Peyer's patch (tissue), 4 donors: ENCODE measurements around the gene DAW1.

Experiments used
- CTCF ChIP-seq, 6 experiments: fragments of 450-650 bp in 4 of 6; fragments of 200-600 bp in 2 of 6; sonication (generic) in 1 of 6; IDR thresholded peaks; one replicate each; pipeline ENCODE4 v1.5.1; 2017 to 2019; ENCODE audit warnings: antibody characterized with exemption in 6 of 6, mild to moderate bottlenecking in 3 of 6, moderate library complexity in 1 of 6
- POLR2A ChIP-seq, 2 donors: fragments of 450-650 bp; IDR thresholded peaks; one replicate each; pipeline ENCODE4 v1.5.1; 2017; ENCODE audit warnings: antibody characterized with exemption in 2 of 2, mild to moderate bottlenecking in 2 of 2, moderate library complexity in 2 of 2

- TF ChIP-seq CTCF (IDR thresholded peaks at IDR 0.05), result no peak
- TF ChIP-seq POLR2A (IDR thresholded peaks at IDR 0.05), result no peak
Measured at GRCh38 chr2:227921648-227922047, 50.2 kb downstream of the DAW1 start.
